CD4-positive, alpha-beta T cell treated with Interleukin-4 for 1 hour (primary cell): ENCODE data around the gene GAK.

Experiments used
- DNase-seq, 2 donors: peaks; one replicate each; pipeline ENCODE4 v3.0.0-alpha.2; 2020 to 2022

The GAK gene

GRCh38 chr4:867526-868250 lies 64.4 kb downstream of the GAK start:
- DNase-seq = no peak

GRCh38 chr4:866761-867390 lies 65.2 kb downstream of the GAK start:
- DNase-seq = no peak

- no peak for DNase-seq
Measured at GRCh38 chr4:866068-866760, 65.9 kb downstream of the GAK start.

- DNase-seq = no peak
Measured at GRCh38 chr4:865572-865971, 66.5 kb downstream of the GAK start.

- DNase-seq = no peak
Measured at GRCh38 chr4:865121-865465, 67.0 kb downstream of the GAK start.

GRCh38 chr4:864456-865120 lies 67.5 kb downstream of the GAK start:
- no peak for DNase-seq

- DNase-seq = no peak
Measured at GRCh38 chr4:860561-860960, 71.6 kb downstream of the GAK start.

GRCh38 chr4:859496-859895 lies 72.6 kb downstream of the GAK start:
- DNase-seq = no peak

GRCh38 chr4:858831-859451 lies 73.2 kb downstream of the GAK start:
- no peak for DNase-seq

- no peak for DNase-seq
Measured at GRCh38 chr4:858041-858481, 74.1 kb downstream of the GAK start.

- no peak for DNase-seq
Measured at GRCh38 chr4:857461-857860, 74.7 kb downstream of the GAK start.

GRCh38 chr4:856225-856901 lies 75.8 kb downstream of the GAK start:
- peak; percentile 29 to 42 for DNase-seq

GRCh38 chr4:855880-856224 lies 76.3 kb downstream of the GAK start:
- peak in 1 of 2 donors; percentile 38 for DNase-seq

GRCh38 chr4:854356-854755 lies 77.8 kb downstream of the GAK start:
- no peak for DNase-seq

GRCh38 chr4:853416-853781 lies 78.7 kb downstream of the GAK start:
- no peak for DNase-seq

GRCh38 chr4:851701-852430 lies 80.2 kb downstream of the GAK start:
- DNase-seq = no peak

GRCh38 chr4:850323-850945 lies 81.7 kb downstream of the GAK start:
- no peak for DNase-seq

GRCh38 chr4:849478-850175 lies 82.5 kb downstream of the GAK start:
- no peak for DNase-seq

- DNase-seq = no peak
Measured at GRCh38 chr4:848803-849477, 83.2 kb downstream of the GAK start.

GRCh38 chr4:848307-848691 lies 83.8 kb downstream of the GAK start:
- no peak for DNase-seq
